HG02885 (cell line): Measurements from ENCODE around the gene TNFRSF8.

Experiments
- ATAC-seq: cut with Tn5 transposase; IDR thresholded peaks from one replicate; pipeline ENCODE4 v1.9.1; 2021; ENCODE audit warnings: mild to moderate bottlenecking; ENCODE audit not compliant: unreplicated experiment, poor library complexity

The TNFRSF8 gene

GRCh38 chr1:12057940-12058687 is 5.0 kb upstream of the TNFRSF8 start:
- no peak for ATAC-seq

DNA sequence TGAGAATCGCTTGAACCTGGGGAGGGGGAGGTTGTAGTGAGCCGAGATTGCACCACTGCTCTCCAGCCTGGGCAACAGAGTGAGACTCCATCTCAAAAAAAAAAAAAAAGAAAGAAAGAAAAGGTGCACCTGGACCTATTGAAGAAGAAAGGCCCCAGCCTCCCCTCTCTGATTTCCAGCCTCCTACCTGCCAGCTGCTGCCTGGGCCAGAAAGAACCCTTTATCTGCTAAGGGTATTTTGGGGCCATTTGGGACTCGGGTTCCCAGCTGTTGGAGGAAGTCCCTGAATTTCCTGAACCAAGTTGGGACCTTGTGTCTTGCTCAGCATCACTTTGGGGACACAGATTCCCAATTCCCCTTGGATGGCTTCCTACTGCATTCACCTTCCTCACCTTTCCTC is 3.9 kb upstream of the TNFRSF8 start:
- ATAC-seq = no peak

- no peak for ATAC-seq
Measured at GRCh38 chr1:12059722-12060464, 3.2 kb upstream of the TNFRSF8 start.

- ATAC-seq = no peak
Measured at GRCh38 chr1:12060500-12060899, 2.6 kb upstream of the TNFRSF8 start.

DNA sequence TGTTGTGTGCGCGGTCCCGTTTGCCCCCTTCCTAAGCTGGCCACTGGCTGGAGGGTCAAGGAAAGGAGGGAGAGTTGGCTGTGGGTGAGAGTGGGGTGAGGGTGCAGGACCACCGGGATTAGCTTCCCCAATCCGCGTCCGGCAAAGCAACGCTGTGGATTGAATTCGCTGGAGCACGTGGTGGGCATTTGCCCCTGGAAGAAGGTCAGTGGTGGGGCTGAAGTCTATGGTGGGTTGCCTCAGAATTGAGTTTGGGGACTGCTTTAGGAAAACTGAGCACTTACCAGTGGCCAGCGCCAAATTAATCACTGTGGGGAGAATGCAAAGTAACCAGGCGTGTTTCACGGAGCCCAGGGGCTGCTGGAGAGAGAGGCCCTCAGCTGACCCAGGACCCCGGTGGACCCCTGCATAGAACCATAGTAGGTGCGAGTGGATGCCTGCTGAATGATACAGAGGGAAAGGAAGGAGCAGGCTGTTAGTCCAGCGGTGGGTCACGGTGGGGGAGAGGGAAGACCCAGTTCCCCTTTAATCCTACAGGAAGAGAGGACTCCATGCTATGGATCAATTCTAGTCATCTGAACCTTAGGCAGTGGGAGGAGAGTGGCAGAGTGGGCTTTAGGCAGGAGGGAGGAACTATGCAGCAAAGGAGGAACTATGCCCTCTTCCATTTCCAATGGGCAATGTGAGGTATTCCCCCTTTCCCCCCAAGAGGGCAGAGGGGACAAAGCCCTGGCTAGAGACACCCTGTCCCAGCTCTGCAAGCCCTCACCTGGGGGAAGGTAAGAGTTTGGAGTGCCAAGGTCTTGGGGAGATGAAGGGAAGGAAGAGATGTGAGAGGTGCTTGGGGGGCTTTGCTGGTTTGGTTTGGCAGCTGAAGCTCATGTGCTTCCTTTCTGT is 1.2 kb downstream of the TNFRSF8 start:
- no peak for ATAC-seq

GRCh38 chr1:12065872-12066271 is 2.8 kb downstream of the TNFRSF8 start:
- no peak for ATAC-seq

DNA sequence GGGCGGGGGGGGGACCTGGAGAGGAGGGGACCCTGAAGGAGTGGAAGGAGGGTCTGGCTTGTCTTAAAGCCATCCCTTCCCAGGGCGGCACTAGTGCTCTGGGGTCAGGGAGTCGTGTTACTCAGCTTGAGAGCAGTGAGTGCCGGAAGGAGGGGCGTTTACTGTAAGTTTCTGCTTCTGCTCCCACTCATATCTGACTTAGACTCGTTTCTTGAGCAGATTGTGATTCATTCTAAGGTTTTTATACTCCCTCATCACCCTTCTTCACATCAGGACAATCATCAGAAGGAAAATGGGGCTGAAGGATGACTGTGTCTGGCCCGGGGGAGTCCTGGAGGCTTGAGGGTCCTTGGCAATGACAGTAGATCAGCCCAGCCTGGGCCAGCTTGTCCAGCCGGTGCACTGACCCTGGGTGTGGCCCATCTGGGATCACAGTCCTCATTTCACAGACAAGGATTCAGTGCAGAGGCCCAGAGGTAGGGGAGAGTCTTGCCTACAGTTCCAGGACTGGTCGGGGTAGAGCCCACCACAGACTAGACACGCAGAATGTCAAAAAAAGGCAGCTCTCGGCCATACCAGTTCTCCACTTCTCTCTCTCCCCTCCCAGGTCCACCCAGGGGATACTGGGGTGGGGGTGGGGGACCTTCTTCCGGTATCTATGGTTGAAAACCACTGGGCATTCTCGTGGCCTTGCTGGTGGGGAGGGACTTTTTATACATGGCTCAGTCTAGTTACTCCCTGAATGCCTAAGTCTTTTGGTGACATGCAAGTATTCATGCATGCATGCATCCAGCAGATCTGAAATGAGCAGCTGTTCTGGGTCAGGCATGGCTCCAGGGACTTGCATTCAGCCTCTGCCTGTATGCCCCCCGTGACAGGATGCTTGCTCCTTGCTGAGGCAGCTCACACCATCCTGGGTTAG is 5.1 kb downstream of the TNFRSF8 start:
- ATAC-seq = no peak

DNA sequence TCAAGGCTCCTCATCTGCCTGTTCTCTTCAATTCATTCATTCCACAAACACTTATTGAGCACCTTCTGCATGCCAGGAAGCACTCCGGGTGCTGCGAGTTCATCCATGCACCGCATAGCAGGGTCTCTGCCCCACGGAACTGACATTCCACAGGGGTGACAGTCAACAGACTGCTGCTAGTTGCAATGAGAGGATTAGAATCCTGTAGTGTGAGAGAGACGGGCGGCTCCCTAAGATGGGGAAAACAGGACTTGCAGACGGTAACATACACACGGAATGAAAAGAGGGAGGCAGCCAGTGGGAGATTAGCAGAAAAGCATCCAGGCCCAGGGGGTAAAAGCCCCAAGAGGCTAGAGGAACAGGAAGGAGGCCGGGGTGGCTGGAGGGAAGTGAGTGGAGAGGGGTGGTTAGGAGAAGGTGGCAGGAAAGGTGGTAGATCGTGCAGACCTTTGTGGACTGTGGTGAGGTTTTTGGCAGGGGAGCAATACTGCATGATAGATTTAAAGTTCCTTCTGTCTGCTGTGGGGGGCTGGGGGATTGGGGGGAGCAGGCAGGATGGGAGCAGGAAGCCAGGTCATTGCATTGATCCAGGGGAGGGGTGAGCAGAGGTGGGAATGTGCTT is 6.6 kb downstream of the TNFRSF8 start:
- no peak for ATAC-seq

- ATAC-seq = no peak
Measured at GRCh38 chr1:12071892-12072291, 8.8 kb downstream of the TNFRSF8 start.

DNA sequence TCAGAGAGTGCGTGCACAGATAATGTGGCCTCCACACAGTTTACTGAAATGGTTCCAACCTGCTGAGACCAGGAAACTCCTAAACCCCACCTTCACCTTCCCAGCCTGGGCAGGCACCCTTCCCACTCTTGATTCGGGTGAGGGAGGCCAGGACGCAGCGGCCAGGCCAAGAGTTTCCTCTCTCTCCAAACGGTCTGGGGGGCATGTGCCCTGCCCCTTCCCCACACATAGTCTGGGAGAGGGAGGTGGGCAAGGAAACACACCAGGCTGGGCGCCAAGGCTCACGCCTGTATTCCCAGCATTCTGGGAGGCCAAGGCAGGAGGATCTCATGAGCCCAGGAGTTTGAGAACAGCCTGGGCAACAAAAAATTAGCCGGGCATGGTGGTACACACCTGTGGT is 9.6 kb downstream of the TNFRSF8 start:
- ATAC-seq = no peak

GRCh38 chr1:12073796-12074195 is 10.7 kb downstream of the TNFRSF8 start:
- ATAC-seq = no peak

GRCh38 chr1:12075195-12076114 is 12.4 kb downstream of the TNFRSF8 start:
- ATAC-seq = no peak

DNA sequence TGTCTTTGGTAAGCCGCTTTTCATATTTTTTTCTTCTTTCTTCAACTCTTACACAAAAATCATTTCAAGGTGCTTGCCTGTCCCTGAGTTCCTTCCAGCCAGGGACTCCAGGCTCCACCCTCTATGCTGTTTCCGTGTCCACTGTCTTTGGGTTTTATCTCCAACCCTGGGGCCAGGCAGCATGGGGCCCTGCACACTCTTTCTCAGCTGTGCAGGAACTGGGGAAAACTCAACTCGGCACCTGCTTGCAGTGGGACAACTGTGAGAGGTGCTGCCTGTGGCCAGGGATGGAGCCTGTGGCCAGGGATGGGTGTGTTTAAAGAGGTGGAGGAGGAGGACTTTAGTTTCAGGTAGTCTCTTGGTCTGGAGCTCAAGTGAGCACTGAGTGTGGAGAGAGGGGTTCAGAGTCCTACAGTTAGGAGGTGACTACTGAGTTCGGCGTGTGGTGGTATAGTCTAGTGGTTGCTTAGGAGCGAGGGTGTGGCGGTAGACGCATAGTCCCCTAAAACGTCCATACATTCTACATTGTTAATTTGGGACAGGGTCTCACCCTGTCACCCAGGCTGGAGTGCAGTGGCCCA is 13.4 kb downstream of the TNFRSF8 start:
- ATAC-seq = no peak

GRCh38 chr1:12078575-12078937 is 15.5 kb downstream of the TNFRSF8 start:
- ATAC-seq = no peak

DNA sequence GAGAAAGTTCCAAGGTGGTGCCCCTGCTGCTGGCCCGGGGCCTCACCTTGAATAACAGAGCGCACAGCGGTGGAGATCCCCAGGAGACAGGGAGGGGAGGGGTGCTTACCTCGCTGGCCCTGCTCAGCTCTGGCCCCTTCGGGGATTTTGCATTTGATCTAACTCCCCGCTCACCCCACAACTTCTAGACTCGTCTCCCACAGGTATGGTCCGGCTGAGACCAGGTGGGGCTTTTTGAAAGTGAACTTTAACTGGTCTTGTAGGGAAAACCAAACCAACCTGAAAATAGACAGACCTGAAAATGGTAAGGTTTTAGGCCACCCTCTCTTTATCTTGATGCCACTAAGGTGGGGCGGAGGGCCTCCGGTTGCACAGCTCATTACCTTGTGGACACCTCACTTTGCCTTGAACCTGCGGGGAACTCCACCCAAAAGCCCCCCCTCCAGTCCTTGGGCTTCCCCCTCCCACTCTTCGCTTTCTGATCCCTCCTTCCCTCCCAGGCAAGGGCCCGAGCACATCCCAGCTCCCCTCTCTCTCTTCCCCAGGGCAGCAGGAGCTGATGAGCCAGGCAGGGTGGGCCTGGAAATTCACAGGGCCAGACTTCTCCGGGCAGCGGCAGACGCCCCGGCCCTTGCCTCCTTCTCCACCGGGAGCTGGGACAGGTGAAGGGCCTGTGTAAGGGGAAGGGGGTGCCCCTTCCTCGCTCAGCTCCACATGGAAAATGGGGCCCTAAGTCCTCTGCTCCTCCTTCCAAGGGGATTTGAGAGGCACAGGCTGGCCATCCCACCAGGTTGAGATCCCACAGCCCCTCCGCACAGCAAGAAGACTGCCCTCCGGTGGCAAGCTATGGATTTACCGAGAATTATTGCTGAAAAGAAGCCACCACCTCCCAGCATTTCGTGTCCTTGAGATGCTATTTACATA is 16.1 kb downstream of the TNFRSF8 start:
- no peak for ATAC-seq

GRCh38 chr1:12080156-12080555 is 17.1 kb downstream of the TNFRSF8 start:
- ATAC-seq = no peak
